Measurements from ENCODE around the gene ZSWIM4.

Gene ZSWIM4

DNA sequence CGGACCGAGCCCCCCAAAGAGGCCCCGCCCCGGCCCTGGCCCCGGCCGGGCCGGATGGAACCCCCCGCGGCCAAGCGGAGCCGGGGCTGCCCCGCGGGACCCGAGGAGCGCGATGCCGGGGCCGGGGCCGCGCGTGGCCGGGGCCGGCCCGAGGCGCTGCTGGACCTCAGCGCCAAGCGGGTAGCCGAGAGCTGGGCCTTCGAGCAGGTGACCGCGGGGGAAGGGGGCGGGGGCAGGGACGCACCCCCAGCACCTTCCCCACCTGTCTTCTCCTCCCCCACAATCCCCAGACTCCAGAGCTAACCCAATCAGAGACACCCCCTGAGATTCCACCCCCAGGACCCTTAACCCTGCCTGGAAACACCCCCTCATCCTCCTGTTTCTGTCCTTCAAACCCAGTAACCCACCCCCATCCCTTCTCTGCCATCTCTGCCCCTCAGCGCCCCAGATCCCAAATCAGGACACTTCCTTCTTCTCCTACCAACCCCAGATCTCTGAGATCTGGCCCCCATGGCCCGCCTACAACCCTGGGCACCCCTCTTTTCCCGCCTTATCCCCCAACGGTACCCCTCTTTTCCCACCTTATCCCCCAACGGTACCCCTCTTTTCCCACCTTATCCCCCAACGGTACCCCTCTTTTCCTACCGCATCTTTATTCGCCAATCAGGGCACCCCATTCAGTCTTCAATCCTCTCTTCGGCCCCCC, 505 bp downstream of the ZSWIM4 start:
- TF ChIP-seq FOXP2 (optimal IDR thresholded peaks at IDR 0.05; ENCODE audit: borderline replicate concordance, extremely low read depth, extremely low read length, insufficient read depth) (no peak), POLR2AphosphoS5 (IDR thresholded peaks at IDR 0.05; ENCODE audit: low read depth, low read length) (no peak), TAF1 (IDR thresholded peaks at IDR 0.05; ENCODE audit: borderline replicate concordance, insufficient read depth, low read length) (0 out of 2 replicates have a peak, but pooled peaks have one; percentile 5)

- no peak for TF ChIP-seq FOXP2 (optimal IDR thresholded peaks at IDR 0.05; ENCODE audit: borderline replicate concordance, extremely low read depth, extremely low read length, insufficient read depth)
- peak; percentile 81; the same call in 1 of the 2 replicates for TF ChIP-seq SIN3A (IDR thresholded peaks at IDR 0.05; ENCODE audit: borderline replicate concordance, insufficient read depth, low read length)
- TF ChIP-seq, protein P1, sequence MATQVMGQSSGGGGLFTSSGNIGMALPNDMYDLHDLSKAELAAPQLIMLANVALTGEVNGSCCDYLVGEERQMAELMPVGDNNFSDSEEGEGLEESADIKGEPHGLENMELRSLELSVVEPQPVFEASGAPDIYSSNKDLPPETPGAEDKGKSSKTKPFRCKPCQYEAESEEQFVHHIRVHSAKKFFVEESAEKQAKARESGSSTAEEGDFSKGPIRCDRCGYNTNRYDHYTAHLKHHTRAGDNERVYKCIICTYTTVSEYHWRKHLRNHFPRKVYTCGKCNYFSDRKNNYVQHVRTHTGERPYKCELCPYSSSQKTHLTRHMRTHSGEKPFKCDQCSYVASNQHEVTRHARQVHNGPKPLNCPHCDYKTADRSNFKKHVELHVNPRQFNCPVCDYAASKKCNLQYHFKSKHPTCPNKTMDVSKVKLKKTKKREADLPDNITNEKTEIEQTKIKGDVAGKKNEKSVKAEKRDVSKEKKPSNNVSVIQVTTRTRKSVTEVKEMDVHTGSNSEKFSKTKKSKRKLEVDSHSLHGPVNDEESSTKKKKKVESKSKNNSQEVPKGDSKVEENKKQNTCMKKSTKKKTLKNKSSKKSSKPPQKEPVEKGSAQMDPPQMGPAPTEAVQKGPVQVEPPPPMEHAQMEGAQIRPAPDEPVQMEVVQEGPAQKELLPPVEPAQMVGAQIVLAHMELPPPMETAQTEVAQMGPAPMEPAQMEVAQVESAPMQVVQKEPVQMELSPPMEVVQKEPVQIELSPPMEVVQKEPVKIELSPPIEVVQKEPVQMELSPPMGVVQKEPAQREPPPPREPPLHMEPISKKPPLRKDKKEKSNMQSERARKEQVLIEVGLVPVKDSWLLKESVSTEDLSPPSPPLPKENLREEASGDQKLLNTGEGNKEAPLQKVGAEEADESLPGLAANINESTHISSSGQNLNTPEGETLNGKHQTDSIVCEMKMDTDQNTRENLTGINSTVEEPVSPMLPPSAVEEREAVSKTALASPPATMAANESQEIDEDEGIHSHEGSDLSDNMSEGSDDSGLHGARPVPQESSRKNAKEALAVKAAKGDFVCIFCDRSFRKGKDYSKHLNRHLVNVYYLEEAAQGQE (IDR thresholded peaks at IDR 0.05; ENCODE audit: insufficient read depth in 1 of 2, low read depth in 2 of 2, low read length in 2 of 2), result peak; percentile 58 to 77; a peak in 3 of 4 replicates
- no peak; the same call in 1 of the 2 replicates for TF ChIP-seq POLR2AphosphoS5 (IDR thresholded peaks at IDR 0.05; ENCODE audit: low read depth, low read length)
- 0 out of 2 replicates have a peak, but pooled peaks have one; percentile 30 for TF ChIP-seq TAF1 (IDR thresholded peaks at IDR 0.05; ENCODE audit: borderline replicate concordance, insufficient read depth, low read length)
Observed at GRCh38 chr19:13796301-13797057, 1.2 kb downstream of the ZSWIM4 start.

DNA sequence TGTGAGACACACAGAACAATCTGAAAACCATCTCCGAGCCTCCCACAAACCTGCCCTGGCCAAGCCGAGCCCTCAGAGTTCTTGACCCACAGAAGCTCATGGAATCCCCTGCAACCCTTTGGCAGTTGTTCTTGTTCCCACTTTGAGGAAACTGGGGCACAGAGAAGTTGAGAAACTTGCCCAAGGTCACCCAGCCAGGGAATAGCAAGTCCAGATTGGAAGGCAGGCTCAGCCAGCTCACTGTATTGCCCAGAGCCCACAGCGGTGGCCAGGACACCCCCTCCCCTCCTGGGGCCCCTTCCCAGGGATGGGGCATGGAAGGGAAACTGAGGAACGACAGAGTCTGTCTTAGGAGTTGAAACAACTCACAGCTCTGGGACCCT, 1.8 kb downstream of the ZSWIM4 start:
- TF ChIP-seq POLR2AphosphoS5 (IDR thresholded peaks at IDR 0.05; ENCODE audit: low read depth, low read length) (no peak), FOXP2 (optimal IDR thresholded peaks at IDR 0.05; ENCODE audit: borderline replicate concordance, extremely low read depth, extremely low read length, insufficient read depth) (no peak), SIN3A (IDR thresholded peaks at IDR 0.05; ENCODE audit: borderline replicate concordance, insufficient read depth, low read length) (no peak), TAF1 (IDR thresholded peaks at IDR 0.05; ENCODE audit: borderline replicate concordance, insufficient read depth, low read length) (no peak)
- TF ChIP-seq, protein P1 (IDR thresholded peaks at IDR 0.05; ENCODE audit: insufficient read depth in 1 of 2, low read depth in 2 of 2, low read length in 2 of 2), result no peak

DNA sequence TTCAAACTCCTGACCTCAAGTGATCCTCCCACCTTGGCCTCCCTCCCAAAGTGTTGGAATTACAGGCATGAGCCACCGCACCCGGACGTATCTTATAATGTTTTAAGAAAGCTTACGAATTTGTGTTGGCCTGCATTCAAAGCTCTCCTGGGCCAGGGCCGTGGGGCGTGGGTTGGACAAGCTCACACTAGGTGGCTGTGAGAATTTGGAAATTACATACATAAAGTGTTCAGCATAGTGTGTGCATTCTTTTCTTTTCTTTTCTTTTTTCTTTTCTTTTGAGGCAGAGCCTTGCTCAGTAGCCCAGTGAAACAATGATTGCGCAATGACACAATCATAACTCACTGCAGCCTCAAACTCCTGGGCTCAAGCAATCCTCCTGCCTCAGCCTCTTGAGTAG, 2.6 kb downstream of the ZSWIM4 start:
- TF ChIP-seq SIN3A (IDR thresholded peaks at IDR 0.05; ENCODE audit: borderline replicate concordance, insufficient read depth, low read length) (no peak), TAF1 (IDR thresholded peaks at IDR 0.05; ENCODE audit: borderline replicate concordance, insufficient read depth, low read length) (no peak), FOXP2 (optimal IDR thresholded peaks at IDR 0.05; ENCODE audit: borderline replicate concordance, extremely low read depth, extremely low read length, insufficient read depth) (no peak), POLR2AphosphoS5 (IDR thresholded peaks at IDR 0.05; ENCODE audit: low read depth, low read length) (no peak)
- TF ChIP-seq, protein P1 (IDR thresholded peaks at IDR 0.05; ENCODE audit: insufficient read depth in 1 of 2, low read depth in 2 of 2, low read length in 2 of 2), result no peak

DNA sequence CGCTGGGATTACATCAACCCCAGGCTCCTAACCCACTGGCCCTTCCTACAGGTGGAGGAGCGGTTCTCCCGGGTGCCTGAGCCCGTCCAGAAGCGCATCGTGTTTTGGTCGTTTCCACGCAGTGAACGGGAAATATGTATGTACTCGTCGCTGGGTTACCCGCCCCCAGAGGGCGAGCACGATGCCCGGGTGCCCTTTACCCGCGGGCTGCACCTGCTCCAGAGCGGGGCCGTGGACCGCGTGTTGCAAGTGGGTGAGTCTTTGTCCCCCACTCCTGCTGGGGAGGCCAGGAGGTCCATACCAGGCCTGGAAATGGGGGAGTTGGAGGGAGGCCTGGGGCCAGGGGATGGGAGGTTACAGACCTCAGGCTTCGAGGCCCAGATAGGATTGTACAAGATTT, 4.4 kb downstream of the ZSWIM4 start:
- TF ChIP-seq, protein P1 (IDR thresholded peaks at IDR 0.05; ENCODE audit: insufficient read depth in 1 of 2, low read depth in 2 of 2, low read length in 2 of 2), result no peak
- TF ChIP-seq POLR2AphosphoS5 (IDR thresholded peaks at IDR 0.05; ENCODE audit: low read depth, low read length) (no peak), TAF1 (IDR thresholded peaks at IDR 0.05; ENCODE audit: borderline replicate concordance, insufficient read depth, low read length) (no peak), SIN3A (IDR thresholded peaks at IDR 0.05; ENCODE audit: borderline replicate concordance, insufficient read depth, low read length) (no peak), FOXP2 (optimal IDR thresholded peaks at IDR 0.05; ENCODE audit: borderline replicate concordance, extremely low read depth, extremely low read length, insufficient read depth) (no peak)
